Activated B cell treated with CpG ODN at 0.5 μM for 24 hours (primary cell): ENCODE data around the gene GNL2. TPM values are rescaled to one million over a fixed set of nuclear protein-coding genes. Genes with fewer than 3 reads are reported as not detected.

Experiments
- ATAC-seq: fragments of 200-7000 bp; cut with Tn5 transposase; one replicate; pipeline ENCODE4 v1.10.0; 2021; ENCODE audit warnings: low read depth, mild to moderate bottlenecking, moderate library complexity
- CTCF ChIA-PET: fragments of 350-600 bp; sonication (Branson Sonifier 250); formaldehyde crosslinking; loops from one replicate; lab custom pipeline; 2021; ENCODE audit warnings: antibody characterized with exemption; lab: Charles Lee
- POLR2A ChIA-PET: fragments of 350-600 bp; sonication (Branson Sonifier 250); formaldehyde crosslinking; loops from one replicate; lab custom pipeline; 2021; ENCODE audit warnings: antibody characterized with exemption; lab: Charles Lee
- DNase-seq: peaks from one replicate; pipeline ENCODE4 v3.0.0; 2022
- H3K27ac Mint-ChIP-seq: one replicate; pipeline ENCODE4 v1.8.0; 2020; ENCODE audit warnings: mixed read lengths
- H3K27me3 Mint-ChIP-seq: one replicate; pipeline ENCODE4 v1.8.0; 2021; ENCODE audit warnings: mixed read lengths
- H3K36me3 Mint-ChIP-seq: one replicate; pipeline ENCODE4 v1.8.0; 2021; ENCODE audit warnings: low read depth, mixed read lengths
- H3K4me1 Mint-ChIP-seq: one replicate; pipeline ENCODE4 v1.8.0; 2021; ENCODE audit warnings: mixed read lengths
- H3K4me3 Mint-ChIP-seq: one replicate; pipeline ENCODE4 v1.8.0; 2020; ENCODE audit warnings: mild to moderate bottlenecking, mixed read lengths
- H3K9me3 Mint-ChIP-seq: one replicate; pipeline ENCODE4 v1.8.0; 2020; ENCODE audit warnings: mixed read lengths
- intact Hi-C: fragments of 100-400 bp; cut with micrococcal nuclease; formaldehyde crosslinking; loops from one replicate; pipeline ENCODE4 v1.15.1; 2024
- total RNA-seq: library from RNA; stranded (reverse); gene quantifications from 2 replicates; pipeline ENCODE4 v1.2.3, GENCODE V29; 2022
- TF ChIP-seq, protein P1 (sequence below): fragments of 200-600 bp; IDR thresholded peaks from one replicate; pipeline ENCODE4 v1.8.0; 2022; ENCODE audit warnings: antibody characterized with exemption, mild to moderate bottlenecking

Gene GNL2
- total RNA-seq, 1 donor from 2014 or later, result 68.0 TPM

- TF ChIP-seq, protein P1, sequence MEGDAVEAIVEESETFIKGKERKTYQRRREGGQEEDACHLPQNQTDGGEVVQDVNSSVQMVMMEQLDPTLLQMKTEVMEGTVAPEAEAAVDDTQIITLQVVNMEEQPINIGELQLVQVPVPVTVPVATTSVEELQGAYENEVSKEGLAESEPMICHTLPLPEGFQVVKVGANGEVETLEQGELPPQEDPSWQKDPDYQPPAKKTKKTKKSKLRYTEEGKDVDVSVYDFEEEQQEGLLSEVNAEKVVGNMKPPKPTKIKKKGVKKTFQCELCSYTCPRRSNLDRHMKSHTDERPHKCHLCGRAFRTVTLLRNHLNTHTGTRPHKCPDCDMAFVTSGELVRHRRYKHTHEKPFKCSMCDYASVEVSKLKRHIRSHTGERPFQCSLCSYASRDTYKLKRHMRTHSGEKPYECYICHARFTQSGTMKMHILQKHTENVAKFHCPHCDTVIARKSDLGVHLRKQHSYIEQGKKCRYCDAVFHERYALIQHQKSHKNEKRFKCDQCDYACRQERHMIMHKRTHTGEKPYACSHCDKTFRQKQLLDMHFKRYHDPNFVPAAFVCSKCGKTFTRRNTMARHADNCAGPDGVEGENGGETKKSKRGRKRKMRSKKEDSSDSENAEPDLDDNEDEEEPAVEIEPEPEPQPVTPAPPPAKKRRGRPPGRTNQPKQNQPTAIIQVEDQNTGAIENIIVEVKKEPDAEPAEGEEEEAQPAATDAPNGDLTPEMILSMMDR, result no peak
- H3K4me1 Mint-ChIP-seq, result no peaks in the 10 kb centered on the region
- H3K27ac Mint-ChIP-seq, result no peak overlapping the region
- ATAC-seq, result no peak
- CTCF ChIA-PET, result interaction anchor here (3.9 kb wide), 1 partner anchor 72 kb away, joined by 15 read pairs; no protein-coding TSS in a partner anchor
- no peaks in the 10 kb centered on the region for H3K9me3 Mint-ChIP-seq
- intact Hi-C loops, result loop anchor here (10.0 kb wide), 1 partner anchor 405 kb away; the partner anchor contains the start of gene UTP11
- DNase-seq, result no peak
- POLR2A ChIA-PET, result no interaction called here
- no peak overlapping the region for H3K4me3 Mint-ChIP-seq
- H3K27me3 Mint-ChIP-seq, result peaks cover 9% of the 10 kb centered on the region
- H3K36me3 Mint-ChIP-seq, result no peaks in the 10 kb centered on the region
Observed at GRCh38 chr1:37609994-37610393, 14.3 kb upstream of the GNL2 start.

- Mint-ChIP-seq H3K27me3 (peaks cover 9% of the 10 kb centered on the region), H3K9me3 (no peaks in the 10 kb centered on the region), H3K4me1 (no peaks in the 10 kb centered on the region), H3K4me3 (no peak overlapping the region), H3K27ac (no peak overlapping the region), H3K36me3 (no peaks in the 10 kb centered on the region)
- no peak for DNase-seq
- ChIA-PET POLR2A (no interaction called here), CTCF (interaction anchor here (3.9 kb wide), 1 partner anchor 73 kb away, joined by 15 read pairs; no protein-coding TSS in a partner anchor)
- ATAC-seq, result no peak
- intact Hi-C loops, result loop anchor here (10.0 kb wide), 1 partner anchor 406 kb away; the partner anchor contains the start of gene UTP11
- TF ChIP-seq, protein P1, result no peak
Observed at GRCh38 chr1:37609002-37609401, 13.3 kb upstream of the GNL2 start.

GRCh38 chr1:37606481-37607263 is 10.9 kb upstream of the GNL2 start:
- Mint-ChIP-seq H3K27ac (no peak overlapping the region), H3K9me3 (no peaks in the 10 kb centered on the region), H3K4me1 (peaks cover 4% of the 10 kb centered on the region), H3K27me3 (peaks cover 12% of the 10 kb centered on the region), H3K4me3 (no peak overlapping the region), H3K36me3 (no peaks in the 10 kb centered on the region)
- TF ChIP-seq, protein P1, result no peak
- ChIA-PET CTCF (interaction anchor here (1.5 to 3.9 kb wide), 2 partner anchors 12 to 75 kb away, joined by 3 to 15 read pairs; no protein-coding TSS in a partner anchor), POLR2A (no interaction called here)
- no peak for DNase-seq
- ATAC-seq, result no peak
- intact Hi-C loops, result loop anchor here (10.0 kb wide), 1 partner anchor 408 kb away; the partner anchor contains the start of gene UTP11

DNA sequence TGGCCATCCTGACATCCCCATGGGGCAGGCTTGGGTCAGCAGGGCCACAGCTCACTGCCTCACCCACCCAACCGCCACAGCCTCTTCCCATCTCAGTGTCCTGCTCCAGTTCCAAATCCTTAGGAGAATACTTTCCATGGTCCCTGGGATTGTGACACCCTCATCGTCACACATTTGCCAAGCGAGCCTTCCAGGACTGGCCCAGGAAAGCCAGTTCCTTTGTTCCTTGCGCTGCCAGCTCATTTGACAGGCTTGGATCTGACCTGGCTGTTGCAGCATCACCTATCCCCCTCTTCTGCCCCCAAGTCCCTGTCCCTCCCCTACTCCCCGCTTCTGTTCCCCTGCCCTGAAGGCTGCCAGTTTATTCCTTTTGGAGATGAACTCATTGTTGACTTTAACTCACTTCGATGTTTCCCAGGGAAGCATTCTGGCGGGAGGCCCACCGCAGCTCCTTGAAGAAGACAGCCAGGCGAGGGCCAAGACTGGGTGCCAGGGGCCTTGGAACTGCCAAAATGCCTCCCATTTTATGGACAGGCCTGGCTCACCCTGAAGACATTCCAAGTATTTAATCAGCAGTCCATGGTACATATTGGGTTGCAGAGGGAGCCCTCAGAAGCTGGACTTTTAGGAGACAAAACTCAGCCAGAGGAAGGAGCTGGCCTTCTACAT is 10.2 kb upstream of the GNL2 start:
- Mint-ChIP-seq H3K27ac (no peak overlapping the region), H3K4me3 (no peak overlapping the region)
- POLR2A ChIA-PET, result no interaction called here

More for the DNA sequence above, 10.2 kb upstream of the GNL2 start:
- Mint-ChIP-seq H3K27me3 (peaks cover 18% of the 10 kb centered on the region), H3K36me3 (no peaks in the 10 kb centered on the region), H3K4me1 (peaks cover 4% of the 10 kb centered on the region), H3K9me3 (no peaks in the 10 kb centered on the region)
- ATAC-seq, result no peak
- CTCF ChIA-PET, result interaction anchor here (1.5 to 8.9 kb wide), 3 partner anchors 13 to 76 kb away, joined by 3 to 181 read pairs (median 15); no protein-coding TSS in a partner anchor
- TF ChIP-seq, protein P1, result no peak
- intact Hi-C loops, result loop anchor here (10.0 kb wide), 1 partner anchor 409 kb away; the partner anchor contains the start of gene UTP11
- no peak for DNase-seq
